Mucosa of rectum (tissue), 2 donors: Measurements from ENCODE around the gene PAM.

Source experiments
- H3K27ac ChIP-seq, 2 donors: one replicate each; pipeline ENCODE4 v1.7.0; 2013; ENCODE audit warnings: inconsistent platforms in 2 of 2, low read depth in 2 of 2, low read length in 2 of 2
- H3K27me3 ChIP-seq, 2 donors: one replicate each; pipeline ENCODE4 v1.7.0; 2013; ENCODE audit warnings: low read length in 2 of 2; ENCODE audit not compliant: control insufficient read depth in 2 of 2, insufficient read depth in 2 of 2
- H3K36me3 ChIP-seq, 2 donors: one replicate each; pipeline ENCODE4 v1.7.0; 2013; ENCODE audit warnings: low read length in 2 of 2; ENCODE audit not compliant: control insufficient read depth in 2 of 2, insufficient read depth in 2 of 2
- H3K4me1 ChIP-seq, 2 donors: one replicate each; pipeline ENCODE4 v1.7.0; 2013; ENCODE audit warnings: low read length in 2 of 2, mild to moderate bottlenecking in 1 of 2; ENCODE audit not compliant: control insufficient read depth in 2 of 2, insufficient read depth in 2 of 2
- H3K4me3 ChIP-seq, 2 donors: one replicate each; pipeline ENCODE4 v1.7.0; 2013; ENCODE audit warnings: low read length in 2 of 2
- H3K9ac ChIP-seq, 2 donors: one replicate each; pipeline ENCODE4 v1.7.0; 2013; ENCODE audit warnings: low read length in 2 of 2, low read depth in 1 of 2, mild to moderate bottlenecking in 1 of 2
- H3K9me3 ChIP-seq, 2 donors: one replicate each; pipeline ENCODE4 v1.7.0; 2013; ENCODE audit warnings: low read length in 2 of 2; ENCODE audit not compliant: control insufficient read depth in 2 of 2
- donor health status: healthy.
- donor health status: Normal muscosa, but diverticular disease.

Gene PAM

GRCh38 chr5:102777099-102777498, 22.0 kb downstream of the PAM start:
- no peaks in the 10 kb centered on the region for H3K36me3 ChIP-seq
- H3K9me3 ChIP-seq = no peaks in the 10 kb centered on the region
- no peak overlapping the region for H3K27ac ChIP-seq
- H3K4me3 ChIP-seq = no peak overlapping the region
- no peaks in the 10 kb centered on the region for H3K27me3 ChIP-seq
- H3K9ac ChIP-seq = no peak overlapping the region
- H3K4me1 ChIP-seq = no peaks in the 10 kb centered on the region

- Histone ChIP-seq H3K27ac (no peak overlapping the region), H3K4me3 (no peak overlapping the region), H3K27me3 (no peaks in the 10 kb centered on the region), H3K9ac (no peak overlapping the region), H3K9me3 (no peaks in the 10 kb centered on the region), H3K36me3 (no peaks in the 10 kb centered on the region), H3K4me1 (no peaks in the 10 kb centered on the region)
Observed at GRCh38 chr5:102778478-102778877, 23.4 kb downstream of the PAM start.

- H3K27ac ChIP-seq = no peak overlapping the region
- no peaks in the 10 kb centered on the region for H3K36me3 ChIP-seq
- H3K9ac ChIP-seq = no peak overlapping the region
- no peaks in the 10 kb centered on the region for H3K4me1 ChIP-seq
- H3K27me3 ChIP-seq = no peaks in the 10 kb centered on the region
- no peak overlapping the region for H3K4me3 ChIP-seq
- no peaks in the 10 kb centered on the region for H3K9me3 ChIP-seq
Observed at GRCh38 chr5:102781359-102781758, 26.3 kb downstream of the PAM start.

GRCh38 chr5:102781786-102782185, 26.7 kb downstream of the PAM start:
- Histone ChIP-seq H3K27ac (no peak overlapping the region), H3K9me3 (no peaks in the 10 kb centered on the region), H3K27me3 (no peaks in the 10 kb centered on the region), H3K4me1 (no peaks in the 10 kb centered on the region), H3K36me3 (no peaks in the 10 kb centered on the region), H3K4me3 (no peak overlapping the region), H3K9ac (no peak overlapping the region)

- no peaks in the 10 kb centered on the region for H3K4me1 ChIP-seq
Observed at GRCh38 chr5:102782217-102782872, 27.2 kb downstream of the PAM start.

GRCh38 chr5:102787134-102787533, 32.0 kb downstream of the PAM start:
- Histone ChIP-seq H3K9ac (no peak overlapping the region), H3K4me3 (no peak overlapping the region), H3K27ac (no peak overlapping the region), H3K27me3 (no peaks in the 10 kb centered on the region), H3K4me1 (no peaks in the 10 kb centered on the region), H3K9me3 (no peaks in the 10 kb centered on the region), H3K36me3 (no peaks in the 10 kb centered on the region)

More at GRCh38 chr5:102782217-102782872, 27.2 kb downstream of the PAM start:
- H3K9ac ChIP-seq = no peak overlapping the region
- no peaks in the 10 kb centered on the region for H3K9me3 ChIP-seq
- no peak overlapping the region for H3K27ac ChIP-seq
- H3K4me3 ChIP-seq = no peak overlapping the region
- H3K27me3 ChIP-seq = no peaks in the 10 kb centered on the region
- H3K36me3 ChIP-seq = no peaks in the 10 kb centered on the region

- Histone ChIP-seq H3K9ac (no peak overlapping the region), H3K9me3 (no peaks in the 10 kb centered on the region), H3K27ac (no peak overlapping the region), H3K27me3 (no peaks in the 10 kb centered on the region), H3K4me1 (no peaks in the 10 kb centered on the region), H3K36me3 (no peaks in the 10 kb centered on the region), H3K4me3 (no peak overlapping the region)
Observed at GRCh38 chr5:102788788-102789187, 33.7 kb downstream of the PAM start.

- Histone ChIP-seq H3K9ac (no peak overlapping the region), H3K9me3 (no peaks in the 10 kb centered on the region), H3K27ac (no peak overlapping the region), H3K4me1 (no peaks in the 10 kb centered on the region), H3K4me3 (no peak overlapping the region), H3K27me3 (no peaks in the 10 kb centered on the region), H3K36me3 (no peaks in the 10 kb centered on the region)
Observed at GRCh38 chr5:102789469-102789868, 34.4 kb downstream of the PAM start.

- Histone ChIP-seq H3K4me1 (no peaks in the 10 kb centered on the region), H3K9me3 (no peaks in the 10 kb centered on the region), H3K9ac (no peak overlapping the region), H3K36me3 (no peaks in the 10 kb centered on the region), H3K4me3 (no peak overlapping the region), H3K27me3 (no peaks in the 10 kb centered on the region), H3K27ac (no peak overlapping the region)
Observed at GRCh38 chr5:102790748-102791147, 35.6 kb downstream of the PAM start.

- Histone ChIP-seq H3K4me1 (no peaks in the 10 kb centered on the region), H3K36me3 (no peaks in the 10 kb centered on the region), H3K4me3 (no peak overlapping the region), H3K27me3 (no peaks in the 10 kb centered on the region), H3K9me3 (no peaks in the 10 kb centered on the region), H3K27ac (no peak overlapping the region), H3K9ac (no peak overlapping the region)
Observed at GRCh38 chr5:102792705-102793104, 37.6 kb downstream of the PAM start.

GRCh38 chr5:102794047-102794446, 38.9 kb downstream of the PAM start:
- H3K4me3 ChIP-seq = no peak overlapping the region
- H3K9ac ChIP-seq = no peak overlapping the region
- H3K36me3 ChIP-seq = no peaks in the 10 kb centered on the region
- H3K27ac ChIP-seq = no peak overlapping the region
- no peaks in the 10 kb centered on the region for H3K4me1 ChIP-seq
- H3K9me3 ChIP-seq = no peaks in the 10 kb centered on the region
- no peaks in the 10 kb centered on the region for H3K27me3 ChIP-seq
